ENCODE results near the gene UNC13C.

UNC13C gene

DNA sequence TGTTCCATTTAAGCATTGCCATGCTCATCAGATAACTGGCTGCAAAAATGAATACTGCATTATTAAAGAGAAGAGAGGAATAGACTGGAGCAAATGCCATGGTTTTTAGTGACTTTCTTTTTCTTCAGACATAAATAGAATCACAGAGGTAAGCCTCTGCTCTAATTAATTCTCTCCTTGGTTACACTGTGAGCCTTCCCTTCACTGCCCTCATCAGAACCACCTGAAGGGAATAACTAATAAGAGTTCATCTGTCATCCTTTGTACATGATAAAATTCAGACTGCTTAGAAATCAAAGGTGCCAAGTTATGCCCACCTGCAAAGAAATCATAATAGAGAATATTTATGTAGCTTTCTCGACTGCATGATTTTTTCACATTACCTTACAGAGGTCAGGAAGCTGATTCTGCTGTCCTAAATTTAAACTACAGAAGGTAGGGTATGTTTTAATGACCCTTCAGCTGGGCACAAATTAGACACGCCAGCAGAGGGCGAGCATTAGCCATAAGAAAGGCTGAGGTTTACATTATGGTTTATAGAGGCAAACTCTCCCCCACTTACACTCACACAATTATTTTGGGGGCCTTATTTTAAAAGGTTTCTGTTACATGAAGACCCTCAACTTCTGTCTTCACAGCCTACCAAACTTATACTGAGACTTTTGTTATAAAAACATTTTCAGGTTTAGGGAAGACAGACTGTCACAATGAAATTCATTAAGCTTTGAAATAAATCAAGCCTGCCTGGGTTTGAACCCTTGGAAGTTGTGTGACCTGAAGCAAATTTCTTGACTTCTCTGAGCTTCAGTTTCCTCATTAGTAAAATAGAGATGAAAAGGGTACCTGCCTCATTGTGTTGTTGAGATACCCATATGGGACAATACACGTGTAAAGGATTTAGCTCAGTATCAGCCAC, 15.3 kb upstream of the UNC13C start:
- ChIA-PET POLR2A (no interaction called here), CTCF (interaction anchor here (0.6 to 2.4 kb wide), 10 partner anchors 8 to 1477 kb away, joined by 3 to 11 read pairs (median 3); no protein-coding TSS in a partner anchor)

GRCh38 chr15:53963801-53964200, 14.4 kb upstream of the UNC13C start:
- CTCF ChIA-PET: interaction anchor here (0.6 to 2.4 kb wide), 10 partner anchors 9 to 1476 kb away, joined by 3 to 11 read pairs (median 3); no protein-coding TSS in a partner anchor
- TF ChIP-seq HOXA7 (CRISPR knock-in tag; IDR thresholded peaks at IDR 0.05; ENCODE audit: borderline replicate concordance) (no peak), ZNF670 (tag by site-specific recombination; IDR thresholded peaks at IDR 0.05; ENCODE audit: low read depth) (no peak), ZFP3 (tag by site-specific recombination; IDR thresholded peaks at IDR 0.05; ENCODE audit: low read depth) (no peak), ZNF426 (tag by site-specific recombination; IDR thresholded peaks at IDR 0.05) (no peak), PBX3 (CRISPR knock-in tag; IDR thresholded peaks at IDR 0.05) (no peak), ZNF239 (tag by site-specific recombination; IDR thresholded peaks at IDR 0.05) (no peak), ZNF660 (tag by site-specific recombination; IDR thresholded peaks at IDR 0.05) (no peak), ZNF335 (tag by site-specific recombination; conservative IDR thresholded peaks at IDR 0.05) (no peak), ZBTB49 (tag by site-specific recombination; IDR thresholded peaks at IDR 0.05; ENCODE audit: low read depth) (no peak), ZNF558 (tag by site-specific recombination; IDR thresholded peaks at IDR 0.05) (no peak), ZNF416 (tag by site-specific recombination; IDR thresholded peaks at IDR 0.05) (no peak), ZNF530 (tag by site-specific recombination; IDR thresholded peaks at IDR 0.05; ENCODE audit: low read depth) (no peak), ZNF521 (tag by site-specific recombination; IDR thresholded peaks at IDR 0.05) (no peak)
- no peak overlapping the region for H3K4me3 ChIP-seq (ENCODE audit: low read depth, low read length)
- POLR2A ChIA-PET: no interaction called here
- no peaks in the 10 kb centered on the region for H3K36me3 ChIP-seq (ENCODE audit: control insufficient read depth in 2 of 2, insufficient read depth in 1 of 2, low read length in 2 of 2)
- no peaks in the 10 kb centered on the region for H3K4me1 ChIP-seq (ENCODE audit: control insufficient read depth, insufficient read depth, low read length)
- no peaks in the 10 kb centered on the region for H3K9me3 ChIP-seq (ENCODE audit: control insufficient read depth, insufficient read depth, low read depth, low read length)
- no peak overlapping the region for H3K27ac ChIP-seq (ENCODE audit: extremely low read depth, low read depth, low read length)

More for the DNA sequence above, 15.3 kb upstream of the UNC13C start:
- Histone ChIP-seq H3K27ac (ENCODE audit: extremely low read depth, low read depth, low read length) (no peak overlapping the region), H3K4me1 (ENCODE audit: control insufficient read depth, insufficient read depth, low read length) (no peaks in the 10 kb centered on the region), H3K9me3 (ENCODE audit: control insufficient read depth, insufficient read depth, low read depth, low read length) (no peaks in the 10 kb centered on the region), H3K36me3 (ENCODE audit: control insufficient read depth in 2 of 2, insufficient read depth in 1 of 2, low read length in 2 of 2) (no peaks in the 10 kb centered on the region), H3K4me3 (ENCODE audit: low read depth, low read length) (no peak overlapping the region)
- peak; percentile 55 for TF ChIP-seq ZNF654 (tag by site-specific recombination; IDR thresholded peaks at IDR 0.05; ENCODE audit: low read depth)
- no peak for TF ChIP-seq ZFP69B (tag by site-specific recombination; IDR thresholded peaks at IDR 0.05)

DNA sequence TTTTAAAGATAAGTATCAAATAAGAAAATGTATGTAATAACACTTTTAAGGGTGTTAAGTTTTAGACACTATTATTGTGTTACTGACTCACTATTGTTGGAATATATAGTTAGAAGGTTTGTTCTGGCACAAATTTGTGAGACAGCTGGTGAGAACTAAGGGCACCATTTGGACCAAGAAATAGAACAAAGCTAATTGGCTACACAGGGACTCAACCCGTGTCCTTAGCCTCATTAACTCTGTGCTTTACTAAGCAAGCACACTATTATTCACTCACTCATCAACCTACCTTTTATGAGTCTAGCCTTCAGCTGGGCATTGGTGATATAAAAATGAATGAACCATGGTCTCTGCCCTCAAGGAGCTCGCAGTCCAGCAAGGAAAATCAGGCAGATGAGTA, 4.1 kb upstream of the UNC13C start:
- H3K9me3 ChIP-seq (ENCODE audit: control insufficient read depth, insufficient read depth, low read depth, low read length): no peaks in the 10 kb centered on the region
- H3K4me3 ChIP-seq (ENCODE audit: low read depth, low read length): no peak overlapping the region
- no peaks in the 10 kb centered on the region for H3K36me3 ChIP-seq (ENCODE audit: control insufficient read depth in 2 of 2, insufficient read depth in 1 of 2, low read length in 2 of 2)
- no peak overlapping the region for H3K27ac ChIP-seq (ENCODE audit: extremely low read depth, low read depth, low read length)
- no peaks in the 10 kb centered on the region for H3K4me1 ChIP-seq (ENCODE audit: control insufficient read depth, insufficient read depth, low read length)
- POLR2A ChIA-PET: no interaction called here
- CTCF ChIA-PET: interaction anchor here (0.6 kb wide), 2 partner anchors 10 to 35 kb away, joined by 3 read pairs; no protein-coding TSS in a partner anchor
- TF ChIP-seq, protein P1, sequence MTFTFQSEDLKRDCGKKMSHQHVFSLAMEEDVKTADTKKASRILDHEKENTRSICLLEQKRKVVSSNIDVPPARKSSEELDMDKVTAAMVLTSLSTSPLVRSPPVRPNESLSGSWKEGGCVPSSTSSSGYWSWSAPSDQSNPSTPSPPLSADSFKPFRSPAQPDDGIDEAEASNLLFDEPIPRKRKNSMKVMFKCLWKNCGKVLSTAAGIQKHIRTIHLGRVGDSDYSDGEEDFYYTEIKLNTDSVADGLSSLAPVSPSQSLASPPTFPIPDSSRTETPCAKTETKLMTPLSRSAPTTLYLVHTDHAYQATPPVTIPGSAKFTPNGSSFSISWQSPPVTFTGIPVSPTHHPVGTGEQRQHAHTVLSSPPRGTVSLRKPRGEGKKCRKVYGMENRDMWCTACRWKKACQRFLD (tag by site-specific recombination; IDR thresholded peaks at IDR 0.05): no peak
- TF ChIP-seq HOXC10 (CRISPR knock-in tag; IDR thresholded peaks at IDR 0.05) (no peak), SP3 (tag by site-specific recombination; IDR thresholded peaks at IDR 0.05) (no peak), IKZF3 (tag by site-specific recombination; IDR thresholded peaks at IDR 0.05) (no peak), ZNF112 (tag by site-specific recombination; IDR thresholded peaks at IDR 0.05) (no peak), ZNF423 (tag by site-specific recombination; IDR thresholded peaks at IDR 0.05) (no peak), ZSCAN30 (tag by site-specific recombination; IDR thresholded peaks at IDR 0.05) (no peak), ZNF549 (tag by site-specific recombination; IDR thresholded peaks at IDR 0.05) (no peak), OVOL3 (tag by site-specific recombination; IDR thresholded peaks at IDR 0.05) (no peak), ZFHX2 (tag by site-specific recombination; conservative IDR thresholded peaks at IDR 0.05) (no peak), GLIS2 (tag by site-specific recombination; IDR thresholded peaks at IDR 0.05) (no peak), ZXDB (tag by site-specific recombination; IDR thresholded peaks at IDR 0.05) (no peak), ZNF560 (tag by site-specific recombination; IDR thresholded peaks at IDR 0.05; ENCODE audit: borderline replicate concordance) (no peak), ZNF621 (tag by site-specific recombination; IDR thresholded peaks at IDR 0.05) (no peak)

Data from HEK293 (cell line).